HG02678 (cell line): ENCODE measurements around the gene OTOF.

Experiments
- ATAC-seq: cut with Tn5 transposase; IDR thresholded peaks from one replicate; pipeline ENCODE4 v1.9.1; 2021; ENCODE audit warnings: mild to moderate bottlenecking, moderate library complexity; ENCODE audit not compliant: unreplicated experiment

OTOF gene

GRCh38 chr2:26466662-26467310, 11.1 kb downstream of the OTOF start:
- no peak for ATAC-seq

GRCh38 chr2:26465981-26466471, 11.9 kb downstream of the OTOF start:
- no peak for ATAC-seq

- no peak for ATAC-seq
Measured at GRCh38 chr2:26465266-26465925, 12.5 kb downstream of the OTOF start.

GRCh38 chr2:26464390-26465265, 13.3 kb downstream of the OTOF start:
- no peak for ATAC-seq

GRCh38 chr2:26463244-26464192, 14.4 kb downstream of the OTOF start:
- ATAC-seq, result no peak

- no peak for ATAC-seq
Measured at GRCh38 chr2:26462511-26463243, 15.2 kb downstream of the OTOF start.

GRCh38 chr2:26462100-26462499, 15.8 kb downstream of the OTOF start:
- ATAC-seq, result no peak

- no peak for ATAC-seq
Measured at GRCh38 chr2:26461601-26462023, 16.3 kb downstream of the OTOF start.

- ATAC-seq, result no peak
Measured at GRCh38 chr2:26460613-26461031, 17.3 kb downstream of the OTOF start.

- ATAC-seq, result no peak
Measured at GRCh38 chr2:26459991-26460612, 17.8 kb downstream of the OTOF start.

GRCh38 chr2:26458365-26459042, 19.4 kb downstream of the OTOF start:
- ATAC-seq, result no peak

- no peak for ATAC-seq
Measured at GRCh38 chr2:26457695-26458364, 20.1 kb downstream of the OTOF start.

- ATAC-seq, result no peak
Measured at GRCh38 chr2:26457251-26457666, 20.7 kb downstream of the OTOF start.

- ATAC-seq, result no peak
Measured at GRCh38 chr2:26456440-26457250, 21.3 kb downstream of the OTOF start.

- ATAC-seq, result no peak
Measured at GRCh38 chr2:26455670-26456439, 22.1 kb downstream of the OTOF start.

GRCh38 chr2:26455037-26455669, 22.8 kb downstream of the OTOF start:
- ATAC-seq, result no peak
